ENCODE data around the gene SDF4. TPM values are rescaled to one million over a fixed set of nuclear protein-coding genes. Genes with fewer than 3 reads are reported as not detected.

Gene SDF4
- total RNA-seq, 2 donors from 2014 or later, result 202 to 325 TPM

DNA sequence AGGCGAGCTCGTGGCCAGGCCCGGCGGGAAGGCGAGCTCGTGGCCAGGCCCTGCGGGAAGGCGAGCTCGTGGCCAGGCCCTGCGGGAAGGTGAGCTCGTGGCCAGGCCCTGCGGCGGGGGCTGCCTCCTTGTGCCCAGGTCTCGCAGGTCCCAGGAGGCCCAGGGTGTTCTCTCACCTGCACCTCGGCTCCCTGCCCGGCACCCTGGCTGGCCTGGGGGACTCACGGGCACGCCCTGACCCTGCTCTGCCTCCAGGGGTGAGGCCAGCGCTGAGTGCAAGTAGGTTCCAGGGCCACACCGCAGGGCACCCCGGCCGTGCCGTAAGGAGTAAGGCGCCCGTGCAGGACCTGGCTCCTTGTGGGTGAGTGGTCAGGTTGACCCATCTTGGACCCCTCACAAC, 4.4 kb downstream of the SDF4 start:
- Histone ChIP-seq H3K9me3 (no peaks in the 10 kb centered on the region), H3K36me3 (peaks cover 10% of the 10 kb centered on the region), H3K27me3 (no peaks in the 10 kb centered on the region), H3K4me1 (peaks cover 15% of the 10 kb centered on the region), H3K27ac (no peak overlapping the region), H3K9ac (ENCODE audit: low read depth in 2 of 2, low read length in 2 of 2) (no peak overlapping the region), H3K4me3 (no peak overlapping the region)
- no peak for DNase-seq
- TF ChIP-seq, protein P1, sequence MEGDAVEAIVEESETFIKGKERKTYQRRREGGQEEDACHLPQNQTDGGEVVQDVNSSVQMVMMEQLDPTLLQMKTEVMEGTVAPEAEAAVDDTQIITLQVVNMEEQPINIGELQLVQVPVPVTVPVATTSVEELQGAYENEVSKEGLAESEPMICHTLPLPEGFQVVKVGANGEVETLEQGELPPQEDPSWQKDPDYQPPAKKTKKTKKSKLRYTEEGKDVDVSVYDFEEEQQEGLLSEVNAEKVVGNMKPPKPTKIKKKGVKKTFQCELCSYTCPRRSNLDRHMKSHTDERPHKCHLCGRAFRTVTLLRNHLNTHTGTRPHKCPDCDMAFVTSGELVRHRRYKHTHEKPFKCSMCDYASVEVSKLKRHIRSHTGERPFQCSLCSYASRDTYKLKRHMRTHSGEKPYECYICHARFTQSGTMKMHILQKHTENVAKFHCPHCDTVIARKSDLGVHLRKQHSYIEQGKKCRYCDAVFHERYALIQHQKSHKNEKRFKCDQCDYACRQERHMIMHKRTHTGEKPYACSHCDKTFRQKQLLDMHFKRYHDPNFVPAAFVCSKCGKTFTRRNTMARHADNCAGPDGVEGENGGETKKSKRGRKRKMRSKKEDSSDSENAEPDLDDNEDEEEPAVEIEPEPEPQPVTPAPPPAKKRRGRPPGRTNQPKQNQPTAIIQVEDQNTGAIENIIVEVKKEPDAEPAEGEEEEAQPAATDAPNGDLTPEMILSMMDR (IDR thresholded peaks at IDR 0.05), result no peak
- intact Hi-C loops (cut with DNase I), result loop anchor here (10.0 kb wide), 1 partner anchor 53 kb away; the partner anchor contains the start of gene TTLL10

DNA sequence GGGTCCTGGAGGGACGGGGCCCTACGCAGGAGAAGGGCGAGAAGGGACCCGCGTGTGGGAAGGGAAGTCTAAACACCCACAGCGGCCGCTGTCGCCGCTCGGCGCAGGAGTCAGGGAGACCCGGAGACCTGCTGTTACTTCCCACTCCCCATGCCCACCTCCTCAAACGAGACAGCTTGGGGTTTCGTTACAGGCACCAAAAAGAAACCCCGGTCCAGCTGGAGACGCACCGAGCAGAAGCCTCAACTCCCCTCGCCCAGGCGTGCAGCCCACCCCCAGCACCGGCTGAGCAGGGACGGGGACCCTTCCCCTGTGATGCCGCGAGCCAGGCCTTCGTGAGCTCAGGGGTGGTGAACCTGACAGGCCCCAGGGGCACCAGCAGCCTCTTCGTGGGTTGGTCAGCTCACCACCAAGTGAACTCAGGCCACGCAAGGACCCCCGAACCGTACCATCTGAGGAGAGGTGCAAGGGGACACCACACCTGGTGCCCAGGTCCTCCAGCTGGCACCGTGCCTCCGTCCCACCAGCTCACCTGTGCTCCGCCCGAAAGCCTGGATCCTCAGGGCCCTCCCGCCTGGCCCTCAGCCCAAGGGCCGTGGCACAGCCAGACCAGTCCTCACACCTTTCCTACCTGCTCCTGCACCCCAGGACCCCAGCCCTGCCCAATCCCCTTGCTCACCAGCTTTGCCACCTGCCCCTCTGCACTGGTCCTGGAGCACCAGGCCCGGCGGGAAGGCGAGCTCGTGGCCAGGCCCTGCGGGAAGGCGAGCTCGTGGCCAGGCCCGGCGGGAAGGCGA, 5.0 kb downstream of the SDF4 start:
- H3K36me3 ChIP-seq, result peaks cover 12% of the 10 kb centered on the region

DNA sequence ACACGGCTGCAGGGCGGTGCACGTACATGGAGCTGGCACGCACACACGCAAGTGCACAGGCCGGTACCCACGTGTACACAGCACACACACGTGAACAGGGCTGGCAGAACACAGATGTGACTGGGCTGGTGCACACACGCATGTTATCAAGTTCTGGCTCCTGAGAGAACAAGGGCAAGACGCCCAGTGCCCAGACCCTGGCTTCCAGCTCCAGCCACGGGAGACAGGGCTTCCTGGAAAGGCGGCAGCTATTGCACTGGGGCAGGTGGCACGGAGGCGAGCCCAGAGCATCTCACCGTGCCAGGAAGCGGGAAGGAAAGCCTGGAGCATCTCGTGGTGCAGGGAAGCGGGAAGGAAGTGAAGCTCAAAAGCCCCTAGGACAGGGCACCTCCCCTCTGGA, 5.9 kb downstream of the SDF4 start:
- TF ChIP-seq, protein P1 (IDR thresholded peaks at IDR 0.05), result no peak
- peaks cover 20% of the 10 kb centered on the region for H3K4me1 ChIP-seq
- H3K36me3 ChIP-seq, result peaks cover 21% of the 10 kb centered on the region
- H3K27ac ChIP-seq, result no peak overlapping the region
- no peaks in the 10 kb centered on the region for H3K27me3 ChIP-seq
- no peak for DNase-seq
- no peak overlapping the region for H3K9ac ChIP-seq (ENCODE audit: low read depth in 2 of 2, low read length in 2 of 2)
- no peaks in the 10 kb centered on the region for H3K9me3 ChIP-seq
- no peak overlapping the region for H3K4me3 ChIP-seq
- intact Hi-C loops (cut with DNase I), result loop anchor here (10.0 kb wide), 1 partner anchor 51 kb away; the partner anchor contains the start of gene TTLL10

More for the DNA sequence above, 5.0 kb downstream of the SDF4 start:
- intact Hi-C loops (cut with DNase I), result loop anchor here (10.0 kb wide), 1 partner anchor 52 kb away; the partner anchor contains the start of gene TTLL10
- TF ChIP-seq, protein P1 (IDR thresholded peaks at IDR 0.05), result no peak
- Histone ChIP-seq H3K4me3 (no peak overlapping the region), H3K27me3 (no peaks in the 10 kb centered on the region), H3K27ac (no peak overlapping the region), H3K9ac (ENCODE audit: low read depth in 2 of 2, low read length in 2 of 2) (no peak overlapping the region), H3K9me3 (no peaks in the 10 kb centered on the region), H3K4me1 (peaks cover 20% of the 10 kb centered on the region)
- no peak for DNase-seq

DNA sequence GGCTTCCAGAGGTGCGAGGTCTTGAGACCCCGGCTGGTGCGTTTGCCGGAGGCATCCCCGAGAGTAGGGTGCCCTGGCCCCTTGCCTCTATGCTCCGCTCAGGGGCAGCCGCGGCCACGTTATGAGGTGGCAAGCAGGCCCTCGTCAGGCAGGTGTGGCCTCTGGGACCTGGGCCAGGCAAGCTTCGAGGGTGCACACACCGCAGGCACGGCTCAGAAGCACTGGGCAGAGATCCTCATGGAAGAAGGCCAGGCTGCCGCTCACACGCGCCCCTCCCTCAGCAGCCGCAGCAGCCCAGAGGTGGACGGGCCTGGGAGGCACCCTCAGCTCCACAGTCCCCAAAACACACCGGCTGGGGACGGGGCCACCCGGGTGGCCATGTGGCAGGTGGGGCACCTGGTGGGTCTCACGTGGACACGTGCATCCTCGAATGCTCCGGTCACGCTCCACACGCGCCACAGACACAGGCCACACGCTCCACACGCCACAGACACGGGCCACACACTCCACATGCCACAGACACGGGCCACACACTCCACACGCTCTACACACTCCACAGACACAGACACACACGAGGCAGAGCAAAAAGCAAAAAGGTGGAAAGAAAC, 6.5 kb downstream of the SDF4 start:
- Histone ChIP-seq H3K4me1 (peaks cover 15% of the 10 kb centered on the region), H3K27me3 (no peaks in the 10 kb centered on the region), H3K4me3 (no peak overlapping the region), H3K9ac (ENCODE audit: low read depth in 2 of 2, low read length in 2 of 2) (no peak overlapping the region), H3K9me3 (no peaks in the 10 kb centered on the region), H3K27ac (no peak overlapping the region), H3K36me3 (peaks cover 26% of the 10 kb centered on the region)
- DNase-seq, result no peak
- intact Hi-C loops (cut with DNase I), result loop anchor here (10.0 kb wide), 1 partner anchor 51 kb away; the partner anchor contains the start of gene TTLL10
- TF ChIP-seq, protein P1 (IDR thresholded peaks at IDR 0.05), result no peak

DNA sequence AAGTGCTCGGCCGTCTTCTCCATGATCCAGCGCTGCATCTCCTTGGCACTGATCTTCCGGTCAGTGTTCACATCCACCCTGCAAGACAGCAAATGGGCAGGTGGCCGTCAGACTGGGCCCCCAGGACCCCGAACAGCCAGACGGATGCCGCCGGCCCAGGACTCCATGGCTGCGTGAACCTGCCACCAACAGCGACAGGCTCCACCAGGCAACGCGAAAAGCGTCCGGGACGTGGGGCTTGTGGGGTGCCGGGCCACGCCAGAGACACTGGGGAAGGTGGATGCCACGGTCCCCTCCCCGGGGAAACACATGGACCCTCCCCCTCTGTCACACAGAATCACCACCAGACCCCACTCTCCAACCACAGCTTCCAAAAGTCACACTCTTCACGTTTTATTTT, 7.9 kb downstream of the SDF4 start:
- Histone ChIP-seq H3K27ac (no peak overlapping the region), H3K9ac (ENCODE audit: low read depth in 2 of 2, low read length in 2 of 2) (no peak overlapping the region), H3K4me1 (peaks cover 6% of the 10 kb centered on the region), H3K27me3 (no peaks in the 10 kb centered on the region), H3K36me3 (peaks cover 28% of the 10 kb centered on the region), H3K9me3 (no peaks in the 10 kb centered on the region), H3K4me3 (no peak overlapping the region)
- DNase-seq, result no peak
- TF ChIP-seq, protein P1 (IDR thresholded peaks at IDR 0.05), result no peak
- intact Hi-C loops (cut with DNase I), result loop anchor here (10.0 kb wide), 1 partner anchor 49 kb away; the partner anchor contains the start of gene TTLL10
